ENCODE data around the gene POLK.

- no peak for TF ChIP-seq EZH2 (IDR thresholded peaks at IDR 0.05; ENCODE audit: insufficient read depth, poor library complexity, severe bottlenecking)
- TF ChIP-seq EZH2phosphoT487 (IDR thresholded peaks at IDR 0.05; ENCODE audit: insufficient read depth, low read depth): no peak
Observed at GRCh38 chr5:75547812-75548211, 36.1 kb downstream of the POLK start.
